NB4 (cell line): Measurements from ENCODE around the gene SAMD10.
A peak's percentile ranks its signal among the peaks of the same experiment; 100 is the strongest.

ENCODE experiments used
- DNase-seq: peaks from one replicate; pipeline ENCODE4 v3.0.0; 2010; ENCODE audit warnings: low read depth
- H3K4me3 ChIP-seq: one replicate; pipeline ENCODE4 v1.5.1; 2011; ENCODE audit warnings: mild to moderate bottlenecking, low read depth, low read length, moderate library complexity
- CTCF ChIP-seq: IDR thresholded peaks from one replicate; pipeline ENCODE4 v1.5.1; 2012; ENCODE audit warnings: low read depth, low read length
- MYC ChIP-seq: IDR thresholded peaks from 2 replicates; pipeline ENCODE4 v1.6.1; 2011; ENCODE audit warnings: low read depth, low read length
- POLR2A ChIP-seq: IDR thresholded peaks from 2 replicates; pipeline ENCODE4 v1.6.1; 2011; ENCODE audit warnings: mild to moderate bottlenecking; ENCODE audit not compliant: insufficient read length; ENCODE audit errors: extremely low read depth
- TF ChIP-seq, protein P1 (sequence below): IDR thresholded peaks from 2 replicates; pipeline ENCODE4 v1.6.1; 2011; ENCODE audit warnings: low read depth, low read length

SAMD10 gene

DNA sequence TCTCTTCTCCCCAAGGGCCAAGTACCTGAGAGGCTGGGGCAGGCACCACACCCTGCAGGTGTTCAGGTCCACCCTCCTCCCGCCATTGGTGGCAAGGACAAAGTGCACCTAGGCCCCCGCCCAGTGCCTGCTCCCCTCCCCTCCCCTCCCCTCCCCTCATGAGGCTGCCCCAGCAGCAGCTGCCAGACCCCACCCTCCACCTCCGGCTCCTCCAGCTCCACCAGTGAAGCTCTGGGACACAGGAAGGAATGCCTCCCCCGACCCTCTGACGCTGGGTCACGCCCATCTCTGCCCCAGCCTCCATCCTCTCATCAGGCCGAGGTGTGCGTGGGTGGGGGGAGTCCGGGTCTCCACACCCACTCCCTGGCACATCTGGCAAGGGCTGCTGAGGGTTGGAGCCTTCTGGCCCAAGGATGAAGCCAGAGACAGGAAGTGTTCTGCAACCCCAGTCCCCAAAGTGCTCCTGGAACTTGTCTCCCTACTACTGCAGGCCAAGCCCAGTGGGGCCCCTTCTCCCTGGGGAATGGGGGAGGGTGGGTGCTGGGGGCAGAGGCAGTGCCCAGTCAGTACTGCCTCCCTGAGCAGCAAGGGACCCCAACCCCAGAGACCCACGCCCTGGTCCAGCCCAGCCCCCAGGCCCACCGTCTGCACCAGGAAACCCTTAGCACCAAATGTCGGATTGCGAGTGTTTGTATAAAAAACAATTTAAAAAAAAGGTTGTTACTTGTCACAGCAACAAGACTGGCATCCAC, 21.6 kb downstream of the SAMD10 start:
- H3K4me3 ChIP-seq, result peak overlapping the region; percentile 64

DNA sequence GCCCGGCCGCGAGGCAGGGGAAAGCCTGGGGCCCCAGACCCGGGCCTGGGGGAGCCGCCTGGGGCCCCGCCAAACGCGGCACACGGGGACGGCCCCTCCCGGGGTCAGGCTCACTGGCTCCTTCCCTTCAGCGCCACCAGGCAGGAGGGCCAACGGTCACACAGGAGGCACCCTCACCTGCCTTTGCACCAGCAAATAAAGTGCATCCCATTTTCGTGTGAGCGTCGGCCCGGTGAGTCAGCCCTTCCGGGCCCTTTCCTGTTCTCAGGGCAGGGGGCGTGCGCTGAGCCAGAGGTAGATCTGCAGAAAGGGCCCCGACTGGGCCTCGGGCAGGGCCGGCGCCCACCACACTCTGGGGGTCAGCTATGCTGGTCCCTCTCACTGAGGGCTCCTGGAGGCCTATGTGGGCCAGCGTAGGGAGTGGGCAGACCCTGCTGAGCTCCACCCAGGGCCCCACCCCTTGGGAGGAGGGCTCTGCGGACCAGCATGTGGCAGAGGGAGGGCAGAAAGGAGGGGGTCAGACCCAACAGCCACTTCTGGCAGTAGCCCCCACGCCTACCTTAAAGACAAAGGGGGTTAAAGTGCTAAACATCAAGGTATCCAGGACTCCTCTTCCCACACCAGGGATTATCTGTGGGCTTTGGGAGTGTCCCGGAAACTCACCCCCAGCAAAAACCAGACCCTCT, 22.3 kb downstream of the SAMD10 start:
- peak; percentile 92 for DNase-seq
- TF ChIP-seq, protein P1, sequence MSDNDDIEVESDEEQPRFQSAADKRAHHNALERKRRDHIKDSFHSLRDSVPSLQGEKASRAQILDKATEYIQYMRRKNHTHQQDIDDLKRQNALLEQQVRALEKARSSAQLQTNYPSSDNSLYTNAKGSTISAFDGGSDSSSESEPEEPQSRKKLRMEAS, result peak; percentile 31; the same call in 1 of the 2 replicates
- peak; percentile 58 for TF ChIP-seq MYC
- TF ChIP-seq POLR2A, result peak; percentile 92
- no peak for TF ChIP-seq CTCF
- peak overlapping the region; percentile 64 for H3K4me3 ChIP-seq

More for the DNA sequence above, 21.6 kb downstream of the SAMD10 start:
- TF ChIP-seq, protein P1, result peak; percentile 30; the same call in 1 of the 2 replicates
- no peak for TF ChIP-seq POLR2A
- TF ChIP-seq MYC, result peak; percentile 16; the same call in 1 of the 2 replicates
- peak; percentile 95 for DNase-seq

GRCh38 chr20:63956664-63957003, 22.8 kb downstream of the SAMD10 start:
- no peak for DNase-seq
- TF ChIP-seq POLR2A, result no peak
- TF ChIP-seq MYC, result no peak
- TF ChIP-seq, protein P1, result no peak
- TF ChIP-seq CTCF, result no peak
- H3K4me3 ChIP-seq, result peak overlapping the region; percentile 64

DNA sequence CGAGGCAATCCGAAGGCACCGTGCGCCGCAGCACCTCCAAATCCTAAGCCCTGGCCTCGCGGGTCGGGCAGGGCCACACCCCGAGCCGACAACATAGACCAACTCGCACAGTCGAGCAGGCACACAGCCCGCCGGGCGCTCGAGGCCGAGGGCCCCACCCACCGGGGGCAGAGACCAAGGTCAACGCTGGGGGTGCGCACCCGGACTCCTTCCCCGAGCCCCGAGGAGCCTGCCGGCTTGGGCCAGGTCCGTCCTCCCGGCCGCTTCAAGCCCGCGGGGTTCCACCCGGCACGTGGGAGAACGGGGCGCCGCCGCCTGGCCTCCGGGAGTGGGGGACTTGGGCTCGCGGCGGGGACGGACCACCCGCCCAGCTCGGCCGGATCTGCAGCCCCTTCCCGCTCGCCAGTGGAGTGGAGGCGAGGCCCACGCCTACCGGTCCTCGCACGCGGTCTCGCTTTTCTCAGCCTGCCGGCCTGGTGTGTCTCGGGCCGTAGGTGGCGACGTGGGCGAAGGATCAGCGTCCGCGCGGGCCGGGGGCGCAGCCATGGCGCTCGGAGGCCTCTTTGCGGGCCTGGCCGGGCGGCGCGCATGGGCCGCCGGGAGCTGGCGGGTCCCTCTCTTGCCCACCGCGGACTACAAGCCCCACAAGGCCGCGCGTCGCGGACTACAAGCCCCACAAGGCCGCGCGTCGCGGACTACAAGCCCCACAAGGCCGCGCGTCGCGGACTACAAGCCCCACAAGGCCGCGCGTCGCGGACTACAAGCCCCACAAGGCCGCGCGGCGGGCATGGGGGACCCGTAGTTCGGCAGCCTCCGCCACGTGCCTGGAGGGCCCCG, 23.4 kb downstream of the SAMD10 start, which contains the start of gene UCKL1:
TSS of gene UCKL1 (minus strand) at position 590 of the 837 bp plus-strand sequence. CDS start at position 546, 44 bp downstream.
- DNase-seq, result peak; percentile 95
- TF ChIP-seq MYC (peak; percentile 96), CTCF (no peak), POLR2A (peak; percentile 86)
- TF ChIP-seq, protein P1, result peak; percentile 96
- peak within 1 kb of the TSS; percentile 64 for H3K4me3 ChIP-seq

- H3K4me3 ChIP-seq, result peak overlapping the region; percentile 64
- DNase-seq, result peak; percentile 83
- TF ChIP-seq MYC (peak; percentile 45), CTCF (peak; percentile 47), POLR2A (no peak)
- TF ChIP-seq, protein P1, result no peak
Observed at GRCh38 chr20:63955281-63955826, 24.1 kb downstream of the SAMD10 start.
